HG02943 (cell line): ENCODE results near the gene GCC1.

Experiments used
- ATAC-seq: cut with Tn5 transposase; IDR thresholded peaks from one replicate; pipeline ENCODE4 v1.9.1; 2021; ENCODE audit warnings: mild to moderate bottlenecking, low read depth, moderate library complexity; ENCODE audit not compliant: unreplicated experiment

The GCC1 gene, protein sequence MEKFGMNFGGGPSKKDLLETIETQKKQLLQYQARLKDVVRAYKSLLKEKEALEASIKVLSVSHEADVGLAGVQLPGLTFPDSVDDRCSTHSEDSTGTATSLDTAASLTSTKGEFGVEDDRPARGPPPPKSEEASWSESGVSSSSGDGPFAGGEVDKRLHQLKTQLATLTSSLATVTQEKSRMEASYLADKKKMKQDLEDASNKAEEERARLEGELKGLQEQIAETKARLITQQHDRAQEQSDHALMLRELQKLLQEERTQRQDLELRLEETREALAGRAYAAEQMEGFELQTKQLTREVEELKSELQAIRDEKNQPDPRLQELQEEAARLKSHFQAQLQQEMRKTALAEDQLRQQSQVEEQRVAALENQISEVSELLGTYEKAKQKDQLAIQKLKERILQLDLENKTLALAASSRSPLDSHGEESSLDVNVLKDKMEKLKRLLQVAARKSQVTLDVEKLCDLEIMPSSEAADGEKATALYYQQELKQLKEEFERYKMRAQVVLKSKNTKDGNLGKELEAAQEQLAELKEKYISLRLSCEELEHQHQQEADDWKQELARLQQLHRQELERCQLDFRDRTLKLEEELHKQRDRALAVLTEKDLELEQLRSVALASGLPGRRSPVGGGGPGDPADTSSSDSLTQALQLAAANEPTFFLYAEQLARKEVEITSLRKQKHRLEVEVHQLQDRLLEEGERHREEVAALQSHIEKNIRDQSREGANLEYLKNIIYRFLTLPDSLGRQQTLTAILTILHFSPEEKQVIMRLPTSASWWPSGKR

DNA sequence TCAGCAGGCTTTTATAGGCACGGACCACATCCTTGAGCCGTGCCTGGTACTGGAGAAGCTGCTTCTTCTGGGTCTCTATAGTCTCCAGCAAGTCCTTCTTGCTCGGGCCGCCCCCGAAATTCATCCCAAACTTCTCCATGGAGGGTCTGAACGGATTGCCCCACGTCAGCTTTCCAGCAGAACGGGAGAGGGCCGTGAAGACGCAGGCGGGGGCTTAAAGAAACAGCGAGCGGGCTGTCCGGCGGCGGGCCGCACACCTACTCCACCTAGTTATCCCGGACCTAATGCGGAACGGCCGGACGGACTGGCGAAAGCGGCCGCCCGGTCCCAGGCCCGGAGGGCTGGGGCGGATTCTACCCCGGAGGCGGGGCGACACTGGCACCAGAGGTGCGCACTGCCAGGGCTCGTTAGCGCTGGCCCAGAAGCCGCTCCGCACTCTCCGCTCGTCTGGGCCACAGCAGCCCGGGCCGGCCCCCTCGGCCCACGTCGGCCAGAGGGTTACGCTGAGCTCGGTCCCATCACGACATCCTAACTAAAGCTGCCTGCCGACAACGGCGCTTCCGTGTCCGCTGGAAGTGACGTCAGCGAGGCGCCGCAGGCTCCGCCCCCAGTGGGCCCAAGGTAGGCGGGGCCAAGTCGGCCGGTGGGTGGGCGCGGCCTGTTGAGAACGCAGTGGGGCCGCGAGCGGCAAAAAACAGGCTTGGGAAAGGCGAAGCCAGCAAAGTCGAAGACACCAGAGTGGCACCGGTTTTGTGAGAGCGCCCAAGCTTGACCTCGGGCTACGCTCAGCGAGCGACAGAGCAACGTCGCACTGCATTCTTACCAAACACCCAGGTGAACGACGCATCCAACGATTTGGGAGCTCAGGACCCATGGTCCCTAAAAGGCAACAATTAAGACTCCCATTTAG, at the start of gene GCC1:
GCC1 (minus strand) TSS at position 553 of the 910 bp plus-strand sequence; CDS start at position 139, 414 bp downstream.
- peak; percentile 65 for ATAC-seq

- ATAC-seq: no peak
These were observed 47.0 kb upstream of the GCC1 start for GRCh38 chr7:127632276-127632910.

DNA sequence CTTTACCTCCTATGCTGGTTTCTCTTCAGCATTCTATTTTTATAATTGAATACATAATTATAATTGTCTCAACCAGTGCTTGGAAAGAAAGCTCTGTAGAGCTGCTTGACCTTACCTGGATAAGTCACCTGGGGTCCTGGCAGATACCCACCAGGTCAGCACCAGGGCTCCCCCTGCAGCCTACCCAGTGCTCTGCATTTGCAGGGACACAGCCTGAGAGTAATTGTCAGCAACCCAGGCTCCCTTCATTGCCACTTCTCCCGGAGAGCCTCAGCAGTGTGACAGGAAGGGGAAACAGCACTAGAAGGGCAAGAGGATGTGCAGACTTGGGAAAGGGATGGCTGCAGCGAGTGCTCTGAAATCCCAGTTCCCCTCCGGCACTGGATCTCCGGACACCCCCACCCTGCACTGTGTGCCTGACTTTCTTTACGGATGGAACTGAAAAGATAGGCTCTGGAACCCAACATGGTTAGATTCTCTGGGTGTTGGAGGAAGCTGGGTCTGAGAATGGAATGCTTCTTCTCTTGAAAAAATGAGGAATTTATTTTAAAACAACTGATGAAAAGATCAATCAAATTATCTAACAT, 44.0 kb upstream of the GCC1 start:
- ATAC-seq: no peak

DNA sequence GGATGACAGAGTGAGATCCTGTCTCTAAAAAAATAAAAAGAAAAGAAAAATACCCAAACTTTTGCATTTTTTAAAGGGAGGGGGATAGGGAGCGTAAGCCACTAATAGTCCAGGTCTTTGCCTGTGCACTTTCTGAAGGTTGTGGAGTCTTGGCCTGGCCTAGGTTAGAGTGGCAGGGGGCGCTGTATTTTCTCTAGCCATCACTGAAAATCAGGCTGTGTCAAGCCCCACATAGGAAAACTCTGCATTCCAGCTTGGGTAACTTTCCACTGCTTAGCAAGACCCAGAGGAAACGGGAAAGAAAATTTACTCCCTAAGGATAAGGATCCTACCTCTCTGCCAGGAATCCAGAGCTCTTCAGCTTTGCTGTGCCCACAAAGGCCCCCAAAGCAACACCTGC, 43.0 kb upstream of the GCC1 start:
- ATAC-seq: no peak

DNA sequence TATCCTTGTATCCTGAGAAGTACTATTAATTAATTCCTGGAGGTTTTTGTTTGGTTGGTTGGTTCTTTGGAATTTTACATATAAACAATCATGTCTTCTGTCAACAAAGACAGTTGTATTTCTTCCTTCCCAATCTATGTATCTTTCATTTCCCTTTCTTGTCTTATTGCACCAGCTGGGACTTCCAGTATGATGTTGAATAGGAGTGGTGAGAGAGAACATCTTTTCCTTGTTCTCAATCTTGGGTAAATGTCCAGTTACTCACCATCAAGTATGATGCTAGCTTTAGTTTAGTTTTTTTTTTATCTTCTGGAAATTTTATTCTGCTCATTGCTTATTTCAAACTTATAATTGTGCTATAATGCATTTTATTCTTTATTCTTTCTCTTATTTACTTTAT, 39.9 kb upstream of the GCC1 start:
- ATAC-seq: no peak

- no peak for ATAC-seq
These were observed 35.2 kb upstream of the GCC1 start for GRCh38 chr7:127620406-127621233.

DNA sequence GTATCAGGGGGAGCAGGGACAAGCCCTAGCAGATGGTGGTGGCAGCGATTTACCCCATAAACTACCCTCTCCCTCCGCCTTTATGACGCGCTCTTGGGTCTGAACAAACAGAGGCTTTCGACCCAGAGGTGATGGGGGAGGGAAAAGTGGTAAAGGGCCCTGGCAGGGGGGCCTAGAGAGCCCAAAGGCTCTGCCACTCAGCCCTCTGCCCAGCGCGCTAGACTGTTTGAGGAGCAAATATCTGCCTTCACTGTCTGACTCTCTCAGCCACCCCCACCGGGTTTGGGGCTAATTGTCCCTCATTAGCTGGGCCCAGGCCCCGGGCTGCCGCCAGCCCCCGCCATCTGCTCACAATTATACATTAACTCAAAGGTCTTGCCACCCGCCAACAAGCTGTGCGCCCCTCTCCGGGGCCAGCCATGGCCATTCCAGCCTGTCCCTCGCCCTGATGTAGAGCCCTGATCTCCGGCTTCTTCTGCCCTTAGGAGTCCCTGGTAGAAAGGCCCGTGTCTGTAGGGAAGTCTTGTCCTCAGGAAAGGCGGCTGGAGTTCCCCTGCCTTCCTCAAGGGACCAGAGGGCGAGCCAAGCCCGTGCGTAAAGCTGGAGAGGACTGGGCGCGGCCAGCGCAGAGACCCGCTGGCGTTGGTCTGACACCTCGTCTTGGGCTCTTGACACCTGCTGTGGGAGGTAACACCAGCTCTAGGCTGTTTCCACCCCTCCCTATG, 34.4 kb upstream of the GCC1 start:
- ATAC-seq: no peak

DNA sequence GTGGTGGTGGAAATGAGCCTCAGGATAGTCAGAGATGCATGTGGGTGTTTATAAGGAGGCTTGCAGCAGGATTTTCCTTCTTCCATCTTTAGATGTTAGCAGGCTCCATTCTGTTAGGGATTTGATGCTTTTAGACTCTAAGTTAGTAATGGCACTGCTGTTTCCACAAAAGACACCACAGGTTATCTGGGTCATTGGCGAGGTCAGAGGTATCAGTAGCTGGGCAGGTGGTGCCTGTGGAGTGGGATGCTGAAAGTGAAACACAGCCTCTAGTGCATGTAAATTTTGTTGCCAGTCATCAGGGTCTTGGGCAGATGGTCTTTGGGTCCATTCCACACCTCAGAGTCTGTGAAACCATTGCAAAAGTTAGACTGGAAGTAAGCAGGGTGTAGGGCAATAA, 33.4 kb upstream of the GCC1 start:
- no peak for ATAC-seq

- no peak for ATAC-seq
These were observed 32.6 kb upstream of the GCC1 start, which contains the start of gene PAX4 for GRCh38 chr7:127618042-127618441. TSS of gene PAX4 (minus strand) at chr7:127618142. CDS start at chr7:127615928, 2,214 bp downstream.

- ATAC-seq: no peak
These were observed 31.3 kb upstream of the GCC1 start for GRCh38 chr7:127616724-127617123.

GRCh38 chr7:127612263-127612662, 26.9 kb upstream of the GCC1 start:
- ATAC-seq: no peak

DNA sequence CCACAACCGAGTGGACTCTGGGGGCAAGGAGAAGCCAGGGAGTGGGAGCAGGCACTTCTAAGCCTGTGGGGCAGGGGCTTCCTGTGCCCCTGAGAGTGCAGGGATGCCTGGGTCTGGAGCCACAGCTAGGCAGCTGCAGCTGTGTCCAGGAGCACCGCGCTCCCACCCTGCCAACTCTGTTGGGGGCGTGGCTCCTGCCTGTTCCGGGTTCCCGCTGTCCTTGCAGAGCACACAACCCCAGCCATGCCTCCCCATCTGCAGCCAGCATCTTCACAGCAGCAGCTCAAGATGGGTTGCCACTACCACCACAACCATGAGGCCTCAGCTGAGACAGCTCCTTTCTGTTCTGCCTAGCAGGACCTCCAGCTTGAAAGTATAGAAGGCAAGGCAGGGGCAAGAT, 23.9 kb upstream of the GCC1 start:
- ATAC-seq: no peak

GRCh38 chr7:127608446-127608845, 23.1 kb upstream of the GCC1 start:
- ATAC-seq: no peak

GRCh38 chr7:127600885-127601284, 15.5 kb upstream of the GCC1 start:
- no peak for ATAC-seq

DNA sequence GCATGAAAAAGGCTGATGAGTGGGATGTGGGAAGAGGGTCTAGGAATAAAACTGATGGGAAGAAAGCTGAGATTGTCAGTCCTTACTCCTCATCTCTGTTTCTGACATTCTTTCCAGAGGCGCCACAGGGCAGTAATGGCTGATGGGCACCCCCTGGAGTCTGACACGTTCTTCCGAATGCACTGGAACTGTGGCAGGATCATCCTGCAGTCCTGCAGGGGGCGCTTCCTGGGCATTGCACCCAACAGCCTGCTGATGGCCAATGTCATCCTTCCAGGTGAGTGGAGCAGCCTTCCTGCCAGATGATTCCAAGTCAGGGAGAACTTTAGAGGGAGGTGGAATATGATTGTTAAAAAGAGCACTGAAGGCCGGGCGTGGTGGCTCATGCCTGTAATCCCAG, 12.9 kb upstream of the GCC1 start:
- no peak for ATAC-seq

DNA sequence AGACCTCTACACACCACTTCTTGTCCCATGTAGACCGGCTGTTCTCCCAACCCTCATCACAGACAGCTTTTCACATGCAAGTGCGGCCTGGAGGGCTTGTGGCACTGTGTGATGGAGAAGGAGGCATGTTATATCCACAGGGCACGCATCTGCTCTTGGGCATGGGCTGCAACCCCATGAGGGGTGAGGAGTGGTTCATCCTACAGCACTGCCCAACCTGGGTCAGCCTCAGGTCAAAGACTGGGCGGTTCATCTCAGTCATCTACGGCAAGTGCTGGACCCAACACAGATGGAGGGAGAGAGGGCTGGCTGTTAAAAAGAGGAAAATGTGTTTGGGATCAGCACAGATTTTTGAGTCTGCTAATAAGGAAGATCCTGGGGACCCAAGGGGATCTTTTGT, 10.3 kb upstream of the GCC1 start:
- no peak for ATAC-seq

GRCh38 chr7:127594490-127594889, 9.1 kb upstream of the GCC1 start:
- ATAC-seq: no peak

GRCh38 chr7:127592550-127592949, 7.2 kb upstream of the GCC1 start:
- no peak for ATAC-seq
